Jurkat, Clone E6-1 (cell line): ENCODE results near the gene COL4A4.

Source experiments
- DNase-seq: peaks from one replicate; pipeline ENCODE4 v3.0.0-alpha.2; 2011; ENCODE audit warnings: low read depth, low spot score
- H3K4me3 ChIP-seq: 2 replicates; pipeline ENCODE4 v1.5.1; 2011; ENCODE audit warnings: mild to moderate bottlenecking, low read length, control low read depth, moderate library complexity

COL4A4 gene

DNA sequence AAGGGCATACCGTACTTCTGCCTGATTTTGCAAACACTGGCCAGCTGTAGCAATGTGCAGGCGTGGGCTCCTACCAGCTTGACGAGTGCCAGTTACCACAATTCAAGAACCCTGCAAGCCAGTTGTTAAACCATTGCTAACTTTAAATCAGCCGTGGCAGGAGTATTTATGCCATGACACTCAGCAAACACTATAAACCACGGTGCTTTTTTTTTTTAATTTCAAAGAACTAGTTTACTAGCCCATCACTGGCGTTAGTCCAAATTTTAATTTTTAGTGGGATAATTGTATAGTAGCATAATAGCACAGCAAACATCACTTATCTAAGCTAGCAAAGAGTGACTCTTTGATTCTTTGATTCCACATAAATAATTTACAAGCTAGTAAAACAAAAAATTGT is 111.1 kb downstream of the COL4A4 start:
- H3K4me3 ChIP-seq: no peak overlapping the region
- no peak for DNase-seq

GRCh38 chr2:227043981-227044380 is 120.0 kb downstream of the COL4A4 start:
- no peak overlapping the region for H3K4me3 ChIP-seq

GRCh38 chr2:227038550-227039189 is 125.3 kb downstream of the COL4A4 start:
- DNase-seq: no peak
- H3K4me3 ChIP-seq: no peak overlapping the region

More at GRCh38 chr2:227043981-227044380, 120.0 kb downstream of the COL4A4 start:
- DNase-seq: no peak

DNA sequence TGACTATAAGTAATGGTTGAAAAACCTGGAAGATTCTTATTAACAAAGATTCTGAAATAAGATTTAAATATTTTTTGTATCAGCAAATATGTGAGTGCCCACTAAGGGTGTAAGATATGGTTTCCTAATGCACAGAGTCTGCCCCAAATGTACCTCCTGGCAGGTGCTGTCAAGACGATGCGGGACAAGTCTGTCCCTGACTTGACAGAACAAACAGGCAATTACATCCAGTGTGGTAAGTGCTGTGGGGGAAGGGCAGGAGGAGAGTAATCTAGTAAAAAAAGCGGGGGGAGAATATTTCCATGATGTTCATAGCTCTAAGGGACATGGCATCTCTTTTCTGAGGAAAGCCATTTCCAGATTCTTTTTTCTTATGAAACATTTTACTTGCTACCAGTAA is 127.5 kb downstream of the COL4A4 start:
- no peak for DNase-seq
- H3K4me3 ChIP-seq: no peak overlapping the region

- H3K4me3 ChIP-seq: no peak overlapping the region
- DNase-seq: no peak
Observed at GRCh38 chr2:227035711-227036367, 128.2 kb downstream of the COL4A4 start.

DNA sequence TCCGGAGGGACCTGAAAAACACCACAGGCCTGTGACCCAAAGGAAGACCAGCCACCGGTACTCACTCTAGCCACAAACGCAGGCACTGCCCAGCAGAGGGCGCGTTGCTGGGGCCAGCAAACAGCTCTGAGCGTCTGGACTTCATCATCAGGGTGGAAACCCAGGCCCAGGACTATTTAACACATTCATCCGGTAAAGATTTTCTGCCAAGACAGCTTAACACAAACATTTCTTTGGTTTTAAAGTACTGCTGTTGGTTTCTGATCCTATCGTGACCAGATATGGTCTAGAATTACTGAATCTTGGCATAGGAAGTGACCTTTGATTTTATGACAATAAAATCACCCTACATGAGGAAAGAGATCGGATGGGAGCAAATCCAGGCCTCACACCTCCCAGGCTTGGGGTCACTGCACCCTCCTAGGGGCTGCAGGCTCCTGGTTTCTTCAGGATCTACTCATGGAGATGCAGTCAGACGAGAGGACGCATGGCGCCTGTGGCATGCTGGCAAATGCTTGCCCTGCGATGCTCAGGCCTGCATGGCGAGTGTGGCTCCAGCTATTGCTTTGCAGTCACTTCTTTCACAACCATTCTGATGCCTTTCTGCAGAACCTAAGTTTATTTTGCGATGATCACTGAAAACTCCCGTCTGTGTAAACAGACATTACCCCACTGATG is 130.4 kb downstream of the COL4A4 start:
- peak; percentile 12 for DNase-seq
- H3K4me3 ChIP-seq: no peak overlapping the region

DNA sequence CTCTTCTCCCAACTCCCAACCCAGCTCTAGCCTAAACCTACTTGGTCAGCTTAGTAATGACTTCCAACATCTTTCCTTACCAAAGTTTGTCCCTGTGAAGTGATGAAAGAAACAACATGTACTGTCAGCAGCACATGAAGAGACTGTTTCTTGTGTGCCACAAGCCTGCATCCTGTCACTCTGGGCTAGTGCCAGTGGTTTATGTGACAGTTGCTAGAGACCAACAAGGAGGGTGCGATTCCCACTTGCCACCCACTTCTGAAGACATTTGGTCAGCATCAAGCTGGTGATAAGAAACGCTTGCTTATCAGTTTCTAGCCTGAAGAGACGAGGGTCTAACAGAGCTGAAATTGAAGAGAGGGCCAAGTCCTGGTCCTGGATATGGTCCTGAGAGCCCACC is 132.6 kb downstream of the COL4A4 start:
- peak; percentile 75 for DNase-seq

DNA sequence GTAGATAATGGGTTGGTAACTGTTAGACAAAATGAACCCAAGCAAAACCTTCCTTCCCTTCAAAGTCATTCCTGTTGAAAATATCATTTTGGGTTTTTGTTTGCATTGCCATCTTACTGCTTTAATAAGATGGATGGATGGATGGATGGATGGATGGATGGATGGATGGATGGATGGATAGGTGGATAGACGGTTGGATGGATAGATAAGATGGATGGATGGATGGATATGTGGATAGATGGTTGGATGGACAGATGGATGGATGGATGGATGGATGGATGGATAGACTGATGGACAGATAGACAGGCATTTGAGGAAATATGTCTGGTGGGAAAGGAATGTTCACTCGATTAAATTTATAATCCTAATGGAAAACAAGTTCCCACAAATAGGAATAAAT is 133.2 kb downstream of the COL4A4 start:
- DNase-seq: no peak
- H3K4me3 ChIP-seq: no peak overlapping the region

More for the DNA sequence above, 132.6 kb downstream of the COL4A4 start:
- H3K4me3 ChIP-seq: no peak overlapping the region

- no peak overlapping the region for H3K4me3 ChIP-seq
- DNase-seq: no peak
Observed at GRCh38 chr2:227029426-227030105, 134.4 kb downstream of the COL4A4 start.

DNA sequence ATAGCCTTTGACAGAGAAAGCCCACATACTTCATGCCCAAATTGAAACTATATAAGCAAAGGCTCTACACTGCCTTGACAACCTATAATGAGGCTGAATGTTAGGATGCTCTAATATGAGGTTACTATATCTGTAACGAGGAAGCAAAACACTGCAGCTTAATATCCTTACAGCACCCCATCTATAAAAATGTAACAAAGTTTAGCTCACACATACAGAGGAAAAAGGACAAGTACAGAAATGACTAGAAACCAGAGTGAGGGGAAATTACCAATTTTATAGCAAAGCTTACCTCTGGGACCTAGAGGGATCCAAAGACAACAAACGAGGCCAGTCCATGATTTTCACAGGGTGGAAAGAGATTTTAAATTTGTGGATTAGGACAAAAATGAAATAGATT is 138.5 kb downstream of the COL4A4 start:
- no peak for DNase-seq
- H3K4me3 ChIP-seq: no peak overlapping the region

DNA sequence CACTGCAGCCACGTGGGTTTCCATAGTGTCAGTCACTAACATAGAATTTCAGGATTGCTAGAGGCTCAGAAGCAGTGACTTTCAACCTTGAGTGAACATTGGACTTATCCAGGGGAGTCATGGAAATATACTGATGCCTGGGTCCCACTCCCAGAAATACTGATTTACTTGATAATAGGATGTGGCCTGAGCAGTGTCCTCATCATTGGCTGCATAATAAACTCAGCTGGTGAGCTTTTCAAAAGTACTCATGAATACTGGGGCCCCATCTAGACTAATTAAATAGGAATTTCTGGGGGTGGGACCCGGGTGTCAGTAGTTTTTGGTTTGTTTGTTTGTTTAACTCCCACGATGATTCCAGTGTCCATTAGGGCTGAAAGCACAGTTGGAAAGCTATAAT is 141.4 kb downstream of the COL4A4 start:
- no peak for DNase-seq
- H3K4me3 ChIP-seq: no peak overlapping the region

DNA sequence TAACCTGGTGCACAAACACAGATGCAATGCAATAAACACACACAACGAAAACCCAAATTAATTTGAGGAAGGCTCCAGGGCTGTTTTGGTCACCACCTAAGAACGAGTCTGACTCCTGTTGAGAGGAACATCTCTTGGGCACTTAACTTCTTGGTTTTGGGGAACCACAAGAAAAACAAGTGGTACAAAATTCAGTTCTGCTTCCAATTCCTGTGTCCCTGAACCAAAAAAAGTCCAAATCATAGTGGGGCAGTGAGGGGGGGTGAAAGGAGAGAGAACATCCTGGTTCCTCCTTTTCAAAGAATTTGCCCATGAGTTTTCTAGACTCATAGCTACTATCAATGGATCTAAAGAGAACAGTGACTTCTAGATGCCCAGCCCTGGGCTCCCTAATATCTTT is 143.6 kb downstream of the COL4A4 start:
- DNase-seq: no peak
- no peak overlapping the region for H3K4me3 ChIP-seq

DNA sequence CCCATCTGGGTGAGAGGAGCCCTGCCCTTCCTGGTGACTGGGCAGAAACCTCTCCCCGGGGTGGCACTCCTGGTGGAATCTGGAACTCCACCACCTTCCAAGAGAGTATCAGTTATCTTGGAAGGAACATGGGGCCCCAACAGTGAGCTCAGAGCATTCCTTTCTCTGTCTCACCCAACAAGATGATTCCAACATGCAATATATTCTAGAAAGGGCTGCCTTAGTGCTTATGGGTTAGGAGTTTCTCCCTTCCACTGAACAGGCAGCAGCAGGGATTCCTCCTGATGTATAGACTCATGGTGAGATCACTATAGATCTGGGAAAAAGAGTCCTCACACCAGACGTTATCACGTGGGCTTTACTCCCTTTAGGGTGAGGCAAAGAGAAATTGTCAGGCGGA is 147.1 kb downstream of the COL4A4 start:
- H3K4me3 ChIP-seq: no peak overlapping the region
- no peak for DNase-seq

DNA sequence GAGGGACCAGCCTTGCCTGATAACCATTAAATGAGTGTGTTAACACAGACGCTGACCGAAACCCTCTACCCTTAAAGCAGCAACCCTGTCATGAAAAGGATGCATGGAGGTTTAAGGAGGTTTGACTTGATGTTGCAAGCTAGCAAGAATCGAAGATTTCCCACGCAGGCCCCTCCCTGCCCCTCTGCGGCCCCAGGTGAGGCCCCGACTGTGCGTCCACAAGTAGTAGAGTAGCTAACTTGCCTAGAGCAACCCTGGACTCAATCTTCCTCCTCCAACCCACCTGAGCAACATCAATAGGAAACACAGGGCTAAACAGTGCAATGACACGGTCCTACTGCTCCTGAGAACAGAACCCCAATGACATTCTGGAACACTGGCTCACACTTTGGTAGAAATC is 150.1 kb downstream of the COL4A4 start:
- no peak overlapping the region for H3K4me3 ChIP-seq
- DNase-seq: no peak

DNA sequence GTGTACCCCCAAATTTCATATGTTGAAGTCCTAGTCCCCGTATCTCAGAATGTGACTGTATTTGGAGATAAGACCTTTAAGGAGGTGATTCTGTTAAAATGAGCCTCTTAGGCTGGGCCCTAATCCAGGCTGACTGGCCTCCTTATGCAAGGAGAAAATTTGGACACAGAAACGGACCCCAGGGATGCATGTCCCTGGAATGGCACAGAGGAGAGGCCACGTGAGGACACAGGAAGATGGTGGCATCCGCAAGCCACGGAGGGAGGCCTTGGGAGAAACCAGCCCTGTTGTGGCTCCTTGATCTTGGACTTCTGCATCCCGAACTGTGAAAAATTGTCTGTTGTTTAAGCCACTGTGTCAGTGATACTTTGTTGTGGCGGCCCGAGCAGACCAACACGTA is 150.7 kb downstream of the COL4A4 start:
- H3K4me3 ChIP-seq: no peak overlapping the region
- DNase-seq: no peak

GRCh38 chr2:227010433-227010832 is 153.6 kb downstream of the COL4A4 start:
- no peak overlapping the region for H3K4me3 ChIP-seq
- DNase-seq: no peak

- no peak for DNase-seq
- H3K4me3 ChIP-seq: no peak overlapping the region
Observed at GRCh38 chr2:227007940-227008339, 156.1 kb downstream of the COL4A4 start.

DNA sequence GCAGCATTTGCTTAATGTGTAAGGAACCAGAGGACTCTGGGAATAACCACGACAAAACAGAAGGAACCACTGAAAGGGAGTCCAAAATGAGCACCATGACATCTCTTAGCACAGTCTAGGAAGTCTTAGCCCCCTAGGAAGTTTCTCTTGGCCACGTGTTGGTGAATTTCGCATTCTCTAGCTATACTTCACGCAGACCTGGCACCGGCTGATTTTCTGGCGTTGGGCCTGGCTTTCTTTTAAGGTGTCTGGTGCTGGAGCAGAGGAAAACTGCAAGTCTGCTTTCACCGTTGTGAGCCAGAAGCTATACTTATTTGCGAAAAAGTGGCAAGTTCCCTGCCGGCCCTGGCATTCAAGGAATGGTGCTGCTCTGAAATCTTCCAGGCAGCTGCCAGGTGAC is 156.9 kb downstream of the COL4A4 start:
- no peak overlapping the region for H3K4me3 ChIP-seq
- no peak for DNase-seq

DNA sequence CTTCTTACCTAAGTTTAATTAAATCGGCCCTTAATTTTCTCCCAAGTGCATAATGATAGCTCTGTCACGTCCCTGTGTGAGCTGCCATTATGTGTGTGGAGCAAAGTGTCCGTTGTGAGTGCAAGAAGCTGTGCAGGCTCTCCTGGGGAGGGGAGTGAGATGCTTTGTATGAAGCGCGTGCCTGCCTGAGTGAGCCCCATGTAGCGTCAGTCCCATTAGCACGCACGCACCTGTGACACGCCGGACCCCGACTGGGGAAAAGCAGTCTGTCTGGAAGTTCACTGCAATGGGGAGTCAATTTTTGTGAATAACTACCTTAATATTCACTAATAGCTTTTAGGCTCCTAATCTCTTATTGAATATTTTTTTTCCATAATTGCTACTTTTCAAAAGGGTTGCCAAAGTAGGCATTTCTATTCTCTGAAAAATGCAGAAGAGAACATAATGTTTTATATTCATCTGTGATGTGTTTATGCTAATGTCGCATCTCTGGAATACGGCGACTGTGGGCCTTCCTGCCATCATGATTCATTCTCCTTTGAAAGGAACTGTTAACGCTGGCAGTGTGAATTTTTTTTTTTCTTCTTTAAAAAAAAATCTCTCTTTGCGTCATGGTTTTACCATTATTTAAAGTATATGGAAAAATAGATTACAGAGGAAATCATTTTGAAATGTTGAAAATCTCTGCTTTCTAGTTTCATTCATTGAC is 157.7 kb downstream of the COL4A4 start:
- no peak overlapping the region for H3K4me3 ChIP-seq
- DNase-seq: no peak
